T-helper 2 cell treated with Interferon-gamma antibody and Interleukin-4, amounts not matched to agents 5 μg/mL and 100 μg/mL, for 36 hours (primary cell): ENCODE data around the gene USP6NL.
"Not testable (repeated sequence)": the region's sequence is repeated elsewhere in the genome, so short reads cannot be mapped to it uniquely, and the experiment has no call there.

ENCODE experiments used
- DNase-seq: peaks from one replicate; pipeline ENCODE4 v3.0.0; 2021; ENCODE audit warnings: low spot score
- H3K27ac Mint-ChIP-seq: one replicate; pipeline ENCODE4 v1.8.0; 2021; ENCODE audit warnings: mild to moderate bottlenecking, mixed read lengths
- H3K27me3 Mint-ChIP-seq: one replicate; pipeline ENCODE4 v1.8.0; 2021; ENCODE audit warnings: low read depth, mixed read lengths
- H3K36me3 Mint-ChIP-seq: one replicate; pipeline ENCODE4 v1.8.0; 2021; ENCODE audit warnings: low read depth, mixed read lengths
- H3K4me1 Mint-ChIP-seq: one replicate; pipeline ENCODE4 v1.8.0; 2021; ENCODE audit warnings: low read depth, mixed read lengths
- H3K4me3 Mint-ChIP-seq: one replicate; pipeline ENCODE4 v1.8.0; 2022; ENCODE audit warnings: mild to moderate bottlenecking, moderate library complexity, mixed read lengths
- H3K9me3 Mint-ChIP-seq: one replicate; pipeline ENCODE4 v1.8.0; 2021; ENCODE audit warnings: mixed read lengths

The USP6NL gene

DNA sequence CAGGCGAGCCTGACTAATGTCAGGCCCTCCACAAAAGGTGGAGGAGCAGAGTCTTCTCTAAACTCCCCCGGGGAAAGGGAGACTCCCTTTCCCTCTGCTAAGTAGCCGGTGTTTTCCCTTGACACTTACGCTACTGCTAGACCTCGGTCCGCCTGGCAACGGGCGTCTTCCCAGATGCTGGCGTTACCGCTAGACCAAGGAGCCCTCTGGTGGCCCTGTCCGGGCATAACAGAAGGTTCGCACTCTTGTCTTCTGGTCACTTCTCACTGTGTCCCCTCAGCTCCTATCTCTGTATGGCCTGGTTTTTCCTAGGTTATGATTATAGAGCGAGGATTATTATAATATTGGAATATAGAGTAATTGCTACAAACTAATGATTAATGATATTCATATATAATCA is 116.5 kb downstream of the USP6NL start:
- H3K27ac Mint-ChIP-seq, DNase-seq, H3K27me3 Mint-ChIP-seq, H3K9me3 Mint-ChIP-seq, H3K4me1 Mint-ChIP-seq, H3K4me3 Mint-ChIP-seq, H3K36me3 Mint-ChIP-seq: not testable (repeated sequence)

DNA sequence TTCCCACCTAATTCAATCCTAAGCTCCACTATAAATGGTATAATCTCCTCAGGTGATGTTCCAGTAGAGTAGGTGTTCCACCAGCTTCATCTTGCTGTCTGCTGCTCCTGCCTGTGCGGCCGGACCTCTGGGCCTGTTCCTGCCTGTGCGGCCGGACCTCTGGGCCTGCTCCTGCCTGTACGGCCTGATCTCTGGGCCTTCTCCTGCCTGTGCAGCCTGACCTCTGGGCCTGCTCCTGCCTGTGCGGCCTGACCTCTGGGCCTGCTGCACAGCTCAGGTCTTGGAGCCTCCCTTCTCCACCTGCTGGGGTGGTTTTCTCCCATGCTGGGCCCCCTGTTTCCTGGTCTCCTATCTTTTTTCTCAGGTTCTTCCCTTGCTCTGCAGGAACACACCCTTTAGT is 117.8 kb downstream of the USP6NL start:
- no peak overlapping the region for H3K27ac Mint-ChIP-seq
- no peaks in the 10 kb centered on the region for H3K36me3 Mint-ChIP-seq
- no peaks in the 10 kb centered on the region for H3K4me1 Mint-ChIP-seq
- H3K9me3 Mint-ChIP-seq: no peaks in the 10 kb centered on the region
- no peak for DNase-seq
- no peak overlapping the region for H3K4me3 Mint-ChIP-seq
- H3K27me3 Mint-ChIP-seq: peaks cover 4% of the 10 kb centered on the region

DNA sequence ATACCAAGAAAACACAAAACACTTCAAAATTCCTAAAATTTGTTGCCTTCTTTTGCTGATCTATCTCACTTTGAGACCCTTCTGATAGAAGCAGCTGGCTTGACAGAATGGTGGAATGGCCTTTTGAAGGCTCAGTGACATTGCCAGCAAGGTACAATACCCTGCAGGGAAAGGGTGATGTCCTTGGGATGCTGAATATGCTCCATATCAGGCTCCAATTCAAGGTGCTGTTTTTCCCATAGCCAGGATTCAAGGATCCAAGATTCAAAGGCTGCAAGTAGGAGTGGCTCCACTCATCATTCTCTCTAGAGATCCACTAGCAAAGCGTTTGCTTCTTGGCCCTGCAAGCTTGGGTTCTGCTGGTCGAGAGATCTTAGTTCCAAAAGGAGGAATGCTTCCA is 120.4 kb downstream of the USP6NL start:
- no peak for DNase-seq
- no peak overlapping the region for H3K27ac Mint-ChIP-seq
- H3K27me3 Mint-ChIP-seq: peaks cover 4% of the 10 kb centered on the region
- no peaks in the 10 kb centered on the region for H3K9me3 Mint-ChIP-seq
- H3K36me3 Mint-ChIP-seq: no peaks in the 10 kb centered on the region
- H3K4me1 Mint-ChIP-seq: no peaks in the 10 kb centered on the region
- H3K4me3 Mint-ChIP-seq: no peak overlapping the region

DNA sequence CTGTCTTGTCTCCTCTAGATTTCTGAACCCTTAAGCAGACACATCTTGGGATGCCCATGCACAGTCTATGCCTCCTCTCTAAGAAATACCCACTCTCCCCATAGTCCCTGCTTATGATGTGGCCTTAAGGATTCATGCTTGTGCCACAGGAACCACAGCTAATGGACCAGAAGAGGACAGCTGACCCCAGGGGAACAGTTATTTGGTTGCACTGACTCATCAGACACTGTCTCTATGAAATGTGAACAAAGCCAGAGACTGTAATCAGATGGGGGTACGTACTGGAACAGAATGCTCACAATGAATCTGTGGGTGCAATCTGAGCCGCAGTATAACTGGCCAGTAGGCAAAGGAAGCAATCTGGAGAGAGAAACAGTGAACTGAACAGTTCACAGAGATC is 121.9 kb downstream of the USP6NL start:
- no peak for DNase-seq
- H3K4me3 Mint-ChIP-seq: no peak overlapping the region
- no peak overlapping the region for H3K27ac Mint-ChIP-seq
- no peaks in the 10 kb centered on the region for H3K9me3 Mint-ChIP-seq
- no peaks in the 10 kb centered on the region for H3K4me1 Mint-ChIP-seq
- H3K36me3 Mint-ChIP-seq: no peaks in the 10 kb centered on the region
- peaks cover 2% of the 10 kb centered on the region for H3K27me3 Mint-ChIP-seq

DNA sequence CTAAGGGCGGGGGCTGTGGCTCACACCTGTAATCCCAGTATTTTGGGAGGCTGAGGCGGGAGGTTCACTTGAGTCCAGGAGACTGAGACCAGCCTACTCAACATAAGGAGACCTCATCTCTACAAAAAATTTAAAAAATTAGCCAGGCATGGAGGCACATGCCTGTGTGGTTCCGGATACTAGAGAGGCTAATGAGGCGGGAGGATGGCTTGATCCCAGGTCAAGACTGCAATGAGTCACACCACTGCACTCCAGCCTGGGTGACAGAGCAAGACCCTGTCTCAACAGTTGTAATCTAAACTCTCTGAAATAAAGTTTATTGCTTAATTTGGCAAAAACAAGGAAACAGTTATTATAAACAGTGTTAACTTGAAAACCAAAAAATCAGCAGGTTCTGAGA is 123.3 kb downstream of the USP6NL start:
- no peaks in the 10 kb centered on the region for H3K9me3 Mint-ChIP-seq
- no peak overlapping the region for H3K27ac Mint-ChIP-seq
- H3K27me3 Mint-ChIP-seq: peaks cover 10% of the 10 kb centered on the region
- no peak for DNase-seq
- H3K4me1 Mint-ChIP-seq: no peaks in the 10 kb centered on the region
- no peak overlapping the region for H3K4me3 Mint-ChIP-seq
- H3K36me3 Mint-ChIP-seq: no peaks in the 10 kb centered on the region

DNA sequence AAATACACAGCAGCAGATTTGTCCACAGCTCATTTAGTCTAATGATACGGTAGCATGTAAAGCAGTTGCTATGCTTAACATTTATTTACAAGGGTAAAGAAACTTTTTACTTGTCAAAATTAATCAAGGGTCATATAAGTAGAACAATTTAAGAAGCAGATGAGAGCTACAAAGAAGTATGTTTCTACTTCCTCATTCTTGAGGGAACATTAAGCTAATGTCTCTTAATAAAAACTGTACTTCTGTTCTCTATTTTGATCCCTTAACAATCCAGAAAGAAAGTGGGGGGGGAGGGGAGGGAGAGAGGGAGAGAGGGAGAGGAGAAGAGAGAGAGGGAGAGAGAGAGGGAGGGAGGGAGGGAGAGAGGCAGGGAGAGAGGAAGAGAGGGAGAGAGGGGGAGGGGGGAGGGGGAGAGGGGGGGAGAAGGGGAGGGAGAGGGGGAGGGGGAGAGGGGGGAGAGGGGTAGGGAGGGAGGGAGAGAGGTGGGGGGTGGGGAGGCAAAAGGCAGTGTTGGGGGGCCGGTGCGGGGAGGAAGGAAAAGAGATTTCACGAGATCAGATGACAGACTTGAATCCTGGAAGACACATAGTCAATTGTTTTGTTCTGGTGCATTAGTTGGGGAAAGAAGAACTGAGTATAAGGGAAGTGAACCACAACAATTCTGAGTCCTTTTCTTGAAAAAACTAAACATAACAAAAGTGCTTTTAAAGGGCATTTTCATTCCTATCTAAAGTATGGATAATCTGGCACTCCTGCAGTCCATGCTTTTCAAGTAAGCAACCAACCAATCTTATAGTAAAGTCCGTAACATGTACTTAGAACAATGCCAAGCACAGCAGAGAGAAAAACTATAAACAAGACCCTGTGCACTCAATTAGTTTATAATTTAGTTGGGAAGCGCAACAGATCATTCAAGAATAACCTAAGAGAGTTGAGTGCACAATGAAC is 128.0 kb downstream of the USP6NL start:
- Mint-ChIP-seq H3K27me3 (peaks cover 16% of the 10 kb centered on the region), H3K4me3 (no peak overlapping the region), H3K9me3 (no peaks in the 10 kb centered on the region)

DNA sequence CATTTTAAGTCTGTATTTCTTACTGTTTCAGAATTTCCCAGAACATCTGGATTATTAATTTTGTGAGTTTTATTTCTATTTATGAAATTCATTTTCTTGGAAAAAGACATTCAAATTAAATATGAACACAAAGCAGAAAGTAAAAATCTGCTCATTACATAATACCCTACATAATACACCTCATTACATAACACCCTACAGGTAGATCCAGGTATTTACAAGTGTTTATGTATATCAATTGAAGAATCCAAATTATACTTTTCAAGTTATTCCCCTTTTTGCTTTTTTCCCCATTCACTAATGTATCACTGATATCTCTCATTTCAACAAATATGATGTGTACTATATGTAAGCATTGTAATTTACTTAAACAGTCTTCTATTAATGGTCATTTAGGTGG is 129.1 kb downstream of the USP6NL start:
- Mint-ChIP-seq H3K27ac (no peak overlapping the region), H3K36me3 (no peaks in the 10 kb centered on the region), H3K4me3 (no peak overlapping the region), H3K4me1 (peaks cover 6% of the 10 kb centered on the region), H3K9me3 (no peaks in the 10 kb centered on the region), H3K27me3 (peaks cover 16% of the 10 kb centered on the region)
- no peak for DNase-seq

More for the DNA sequence above, 128.0 kb downstream of the USP6NL start:
- no peak overlapping the region for H3K27ac Mint-ChIP-seq
- H3K36me3 Mint-ChIP-seq: no peaks in the 10 kb centered on the region
- peaks cover 6% of the 10 kb centered on the region for H3K4me1 Mint-ChIP-seq
- no peak for DNase-seq

DNA sequence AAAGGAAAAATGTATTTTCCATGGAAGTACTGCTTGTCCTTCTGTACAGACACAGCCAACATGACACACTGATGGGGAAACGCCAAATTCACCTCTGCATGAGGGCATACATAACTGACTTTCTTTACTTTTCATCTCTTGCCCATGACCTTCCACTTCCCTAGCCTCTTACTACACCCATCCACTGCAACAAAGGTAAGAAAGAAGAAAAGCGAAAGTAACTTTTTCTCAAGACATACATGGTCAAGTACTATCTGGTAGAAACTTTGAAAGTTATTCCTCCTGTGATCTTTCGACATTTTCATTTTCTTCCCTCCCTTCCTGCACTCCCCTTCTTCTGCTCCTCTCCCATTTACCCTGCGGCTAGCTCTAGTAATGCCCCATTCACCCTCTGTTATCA is 130.8 kb downstream of the USP6NL start:
- no peaks in the 10 kb centered on the region for H3K9me3 Mint-ChIP-seq
- H3K27ac Mint-ChIP-seq: no peak overlapping the region
- no peak overlapping the region for H3K4me3 Mint-ChIP-seq
- H3K4me1 Mint-ChIP-seq: peaks cover 6% of the 10 kb centered on the region
- H3K36me3 Mint-ChIP-seq: no peaks in the 10 kb centered on the region
- DNase-seq: no peak
- H3K27me3 Mint-ChIP-seq: peaks cover 13% of the 10 kb centered on the region

DNA sequence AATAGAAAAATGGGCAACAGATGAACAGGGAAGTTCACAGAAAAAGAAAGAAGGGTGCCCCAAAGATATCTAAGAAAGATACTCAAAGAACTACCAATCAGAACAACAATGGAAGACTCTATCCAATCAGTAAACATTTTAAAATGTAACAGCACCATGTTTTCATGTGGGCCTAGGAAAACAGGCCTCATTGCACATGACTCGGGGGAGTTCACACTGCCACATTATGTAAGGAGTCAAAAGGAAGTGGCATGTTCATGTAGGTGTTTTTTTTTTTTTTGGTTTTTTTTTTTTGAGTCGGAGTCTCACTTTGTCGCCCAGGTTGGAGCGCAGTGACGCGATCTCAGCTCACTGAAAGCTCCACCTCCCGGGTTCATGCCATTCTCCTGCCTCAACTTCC is 132.2 kb downstream of the USP6NL start:
- no peaks in the 10 kb centered on the region for H3K36me3 Mint-ChIP-seq
- peaks cover 14% of the 10 kb centered on the region for H3K27me3 Mint-ChIP-seq
- H3K4me3 Mint-ChIP-seq: no peak overlapping the region
- no peaks in the 10 kb centered on the region for H3K9me3 Mint-ChIP-seq
- H3K27ac Mint-ChIP-seq: no peak overlapping the region
- DNase-seq: no peak
- peaks cover 6% of the 10 kb centered on the region for H3K4me1 Mint-ChIP-seq

DNA sequence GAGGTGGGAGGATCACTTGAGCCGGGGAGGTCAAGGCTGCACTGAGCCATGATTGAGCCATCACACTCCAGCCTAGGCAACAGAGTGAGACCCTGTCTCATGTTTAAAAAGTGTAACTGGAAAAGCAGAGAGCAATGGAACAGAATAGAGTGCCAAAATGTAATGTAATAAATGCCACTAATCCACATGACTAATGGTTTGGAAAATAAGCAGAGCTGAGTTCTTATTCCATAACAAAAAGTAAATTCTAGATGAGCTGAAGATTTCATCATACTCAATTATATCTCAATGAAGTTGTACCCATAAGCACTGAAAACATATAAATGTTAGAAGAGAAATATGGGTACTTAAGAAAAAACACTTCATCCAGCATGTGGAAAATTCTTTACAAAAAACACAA is 132.6 kb downstream of the USP6NL start:
- Mint-ChIP-seq H3K4me1 (peaks cover 6% of the 10 kb centered on the region), H3K27me3 (peaks cover 12% of the 10 kb centered on the region), H3K36me3 (no peaks in the 10 kb centered on the region), H3K4me3 (no peak overlapping the region), H3K27ac (no peak overlapping the region), H3K9me3 (no peaks in the 10 kb centered on the region)
- DNase-seq: no peak

DNA sequence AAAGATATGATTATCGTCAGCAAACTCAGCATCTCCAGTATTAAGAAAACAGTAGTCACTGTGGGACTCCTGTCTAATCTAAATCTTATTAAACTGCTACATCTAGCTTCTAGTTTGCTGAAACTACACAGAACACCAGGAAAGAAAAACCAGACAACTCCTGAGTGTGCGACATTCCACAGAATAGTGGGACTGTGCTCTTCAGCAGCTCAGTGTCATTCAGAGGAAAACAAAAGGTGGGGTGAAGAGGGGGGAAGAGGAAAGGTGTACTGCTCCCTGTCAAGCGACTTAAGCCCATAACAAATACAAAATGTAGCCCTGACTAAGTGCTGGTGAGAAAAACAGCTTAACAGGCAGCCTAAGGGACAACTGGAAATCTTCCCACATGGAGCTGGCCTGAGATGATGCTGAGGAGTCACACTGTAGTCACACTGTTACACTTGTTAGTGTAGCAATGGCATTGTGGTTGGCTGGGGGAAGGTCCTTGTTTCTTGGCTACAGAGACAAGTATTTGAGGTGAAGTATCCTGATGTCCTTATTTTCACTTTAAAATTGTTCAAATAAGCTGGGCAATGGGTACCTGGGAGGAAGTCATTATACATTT is 135.5 kb downstream of the USP6NL start:
- no peaks in the 10 kb centered on the region for H3K36me3 Mint-ChIP-seq

DNA sequence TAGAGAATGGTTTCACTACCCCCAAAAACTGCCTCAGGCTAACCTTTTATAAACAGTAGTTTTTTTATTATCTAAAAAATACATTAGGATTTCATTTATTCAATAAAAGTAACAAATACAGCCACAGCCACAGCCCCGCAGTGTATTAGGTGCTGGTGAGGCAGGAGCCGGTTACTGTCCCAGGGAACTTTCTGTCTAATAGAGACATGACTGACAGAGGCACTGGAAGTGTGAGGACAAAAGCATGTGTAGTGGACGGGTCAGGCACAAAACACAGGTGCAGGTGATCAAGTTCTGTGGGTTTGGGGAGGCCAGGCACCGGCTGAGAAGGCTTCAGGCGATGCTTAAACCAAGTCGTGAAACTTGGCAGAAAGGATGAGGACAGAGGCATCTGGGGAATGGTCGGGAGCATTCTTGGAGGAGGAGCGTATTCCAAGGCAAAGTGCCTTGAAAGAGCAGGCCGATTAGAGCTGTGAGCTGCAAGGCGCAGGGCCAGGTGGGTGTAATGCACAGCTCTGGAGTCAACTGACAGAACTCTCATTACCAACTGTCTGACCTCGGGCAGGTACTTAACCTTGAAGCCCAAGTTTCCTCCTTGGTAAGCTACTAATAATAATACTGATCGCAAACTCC is 138.2 kb downstream of the USP6NL start:
- Mint-ChIP-seq H3K4me1 (no peaks in the 10 kb centered on the region), H3K27ac (no peak overlapping the region), H3K4me3 (no peak overlapping the region), H3K36me3 (no peaks in the 10 kb centered on the region), H3K9me3 (no peaks in the 10 kb centered on the region), H3K27me3 (peaks cover 7% of the 10 kb centered on the region)
- no peak for DNase-seq

More for the DNA sequence above, 135.5 kb downstream of the USP6NL start:
- no peak for DNase-seq
- H3K4me3 Mint-ChIP-seq: no peak overlapping the region
- no peak overlapping the region for H3K27ac Mint-ChIP-seq
- H3K27me3 Mint-ChIP-seq: peaks cover 7% of the 10 kb centered on the region
- H3K9me3 Mint-ChIP-seq: no peaks in the 10 kb centered on the region
- H3K4me1 Mint-ChIP-seq: peaks cover 5% of the 10 kb centered on the region

DNA sequence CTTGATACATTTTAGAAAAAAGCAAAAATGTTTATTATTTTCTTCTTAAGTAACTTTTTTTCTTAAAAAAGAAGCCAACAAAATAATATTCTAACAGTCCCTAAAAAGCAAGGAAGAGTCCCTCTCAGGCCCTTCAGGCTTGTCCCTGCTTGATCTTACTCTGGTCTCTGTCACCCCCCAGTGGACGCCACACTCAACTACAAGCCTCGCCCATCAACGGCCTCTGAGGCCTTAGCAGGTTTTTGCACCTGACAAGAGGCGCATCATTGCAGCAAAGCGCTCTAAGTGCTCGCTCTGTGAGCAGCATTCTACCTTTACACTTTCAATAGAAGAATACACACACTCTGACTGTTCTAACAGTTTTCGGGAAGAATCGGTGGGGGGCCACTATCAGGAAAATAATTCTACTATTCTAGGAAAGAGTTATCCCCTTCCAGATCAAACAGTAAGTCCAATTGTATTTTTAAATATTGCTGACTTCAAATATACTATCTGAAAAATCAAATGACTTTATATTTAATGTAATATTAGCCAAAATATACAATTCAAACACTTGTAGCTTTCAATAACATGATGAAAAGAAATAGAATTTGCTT is 139.2 kb downstream of the USP6NL start:
- H3K27me3 Mint-ChIP-seq: peaks cover 7% of the 10 kb centered on the region
- no peaks in the 10 kb centered on the region for H3K4me1 Mint-ChIP-seq
- H3K27ac Mint-ChIP-seq: no peak overlapping the region
- H3K4me3 Mint-ChIP-seq: no peak overlapping the region
- H3K36me3 Mint-ChIP-seq: no peaks in the 10 kb centered on the region
- DNase-seq: peak; percentile 54
- H3K9me3 Mint-ChIP-seq: no peaks in the 10 kb centered on the region
